ENCODE measurements around the gene KAT7. TPM values are rescaled to one million over a fixed set of nuclear protein-coding genes. Genes with fewer than 3 reads are reported as not detected.

Gene KAT7
- total RNA-seq, 2 donors from 2014 or later = 38.9 to 51.4 TPM

- H3K4me3 ChIP-seq = no peak overlapping the region
- H3K9me3 ChIP-seq = no peaks in the 10 kb centered on the region
- H3K36me3 ChIP-seq = no peaks in the 10 kb centered on the region
- H3K27me3 ChIP-seq (replicated peaks; ENCODE audit: insufficient read depth) = no peaks in the 10 kb centered on the region
- no peak for TF ChIP-seq CTCF (IDR thresholded peaks at IDR 0.05)
- ATAC-seq (ENCODE audit: insufficient number of reproducible peaks, low FRiP score, low read depth) (no peak), DNase-seq (ENCODE audit: low spot score) (no peak)
- no peak overlapping the region for H3K27ac ChIP-seq
- no peaks in the 10 kb centered on the region for H3K4me1 ChIP-seq (ENCODE audit: control insufficient read depth in 1 of 2, low read depth in 2 of 2)
Measured at GRCh38 chr17:49871211-49871610, 82.7 kb downstream of the KAT7 start.

GRCh38 chr17:49872754-49873377 is 84.4 kb downstream of the KAT7 start:
- no peaks in the 10 kb centered on the region for H3K36me3 ChIP-seq
- H3K27ac ChIP-seq = no peak overlapping the region
- H3K4me3 ChIP-seq = no peak overlapping the region
- no peak for ATAC-seq (ENCODE audit: insufficient number of reproducible peaks, low FRiP score, low read depth)
- H3K4me1 ChIP-seq (ENCODE audit: control insufficient read depth in 1 of 2, low read depth in 2 of 2) = no peaks in the 10 kb centered on the region
- no peaks in the 10 kb centered on the region for H3K9me3 ChIP-seq
- no peak for TF ChIP-seq CTCF (IDR thresholded peaks at IDR 0.05)
- no peaks in the 10 kb centered on the region for H3K27me3 ChIP-seq (replicated peaks; ENCODE audit: insufficient read depth)
- no peak for DNase-seq (ENCODE audit: low spot score)

GRCh38 chr17:49873466-49873865 is 85.0 kb downstream of the KAT7 start:
- DNase-seq (ENCODE audit: low spot score) = no peak
- Histone ChIP-seq H3K27ac (no peak overlapping the region), H3K4me3 (no peak overlapping the region), H3K9me3 (no peaks in the 10 kb centered on the region), H3K27me3 (replicated peaks; ENCODE audit: insufficient read depth) (no peaks in the 10 kb centered on the region), H3K4me1 (ENCODE audit: control insufficient read depth in 1 of 2, low read depth in 2 of 2) (no peaks in the 10 kb centered on the region), H3K36me3 (no peaks in the 10 kb centered on the region)
- TF ChIP-seq CTCF (IDR thresholded peaks at IDR 0.05) = no peak
- ATAC-seq (ENCODE audit: insufficient number of reproducible peaks, low FRiP score, low read depth) = no peak

- Histone ChIP-seq H3K27me3 (replicated peaks; ENCODE audit: insufficient read depth) (no peaks in the 10 kb centered on the region), H3K4me3 (no peak overlapping the region), H3K4me1 (ENCODE audit: control insufficient read depth in 1 of 2, low read depth in 2 of 2) (no peaks in the 10 kb centered on the region), H3K9me3 (no peaks in the 10 kb centered on the region), H3K27ac (no peak overlapping the region), H3K36me3 (no peaks in the 10 kb centered on the region)
- ATAC-seq (ENCODE audit: insufficient number of reproducible peaks, low FRiP score, low read depth) (no peak), DNase-seq (ENCODE audit: low spot score) (no peak)
- no peak for TF ChIP-seq CTCF (IDR thresholded peaks at IDR 0.05)
Measured at GRCh38 chr17:49873926-49874325, 85.4 kb downstream of the KAT7 start.

- ATAC-seq (ENCODE audit: insufficient number of reproducible peaks, low FRiP score, low read depth) (no peak), DNase-seq (ENCODE audit: low spot score) (no peak)
- no peak for TF ChIP-seq CTCF (IDR thresholded peaks at IDR 0.05)
- Histone ChIP-seq H3K4me1 (ENCODE audit: control insufficient read depth in 1 of 2, low read depth in 2 of 2) (no peaks in the 10 kb centered on the region), H3K27me3 (replicated peaks; ENCODE audit: insufficient read depth) (no peaks in the 10 kb centered on the region), H3K9me3 (no peaks in the 10 kb centered on the region), H3K4me3 (no peak overlapping the region), H3K27ac (no peak overlapping the region), H3K36me3 (no peaks in the 10 kb centered on the region)
Measured at GRCh38 chr17:49874911-49875310, 86.4 kb downstream of the KAT7 start.

Data from thoracic aorta (tissue), 2 donors.